Stimulated activated CD4-positive, alpha-beta T cell treated with anti-CD3 and anti-CD28 coated beads, Interleukin-4, amount 100 ng/mL, for 48 hours (primary cell): Measurements from ENCODE around the gene LRIT2.
"Not testable (repeated sequence)": the region's sequence is repeated elsewhere in the genome, so short reads cannot be mapped to it uniquely, and the experiment has no call there.

Experiments used
- DNase-seq, 2 donors: peaks; one replicate each; pipeline ENCODE4 v3.0.0-alpha.2; 2020; ENCODE audit warnings: low read depth in 2 of 2

Gene LRIT2

DNA sequence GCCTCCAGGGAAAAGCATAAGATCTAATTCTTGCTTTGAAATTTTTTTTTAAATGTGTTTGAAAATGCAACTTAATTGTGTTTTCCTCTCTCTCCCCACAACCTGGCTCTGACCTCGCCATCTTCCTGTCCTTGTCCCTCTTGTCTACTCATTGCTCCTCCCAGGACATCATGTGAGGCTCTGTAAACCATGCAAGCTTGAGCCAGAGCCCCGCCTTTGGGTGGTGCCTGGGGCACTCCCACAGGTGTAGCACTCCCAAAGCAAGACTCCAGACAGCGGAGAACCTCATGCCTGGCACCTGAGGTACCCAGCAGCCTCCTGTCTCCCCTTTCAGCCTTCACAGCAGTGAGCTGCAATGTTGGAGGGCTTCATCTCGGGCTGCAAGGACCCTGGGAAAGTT lies 40.8 kb downstream of the LRIT2 start:
- no peak for DNase-seq

DNA sequence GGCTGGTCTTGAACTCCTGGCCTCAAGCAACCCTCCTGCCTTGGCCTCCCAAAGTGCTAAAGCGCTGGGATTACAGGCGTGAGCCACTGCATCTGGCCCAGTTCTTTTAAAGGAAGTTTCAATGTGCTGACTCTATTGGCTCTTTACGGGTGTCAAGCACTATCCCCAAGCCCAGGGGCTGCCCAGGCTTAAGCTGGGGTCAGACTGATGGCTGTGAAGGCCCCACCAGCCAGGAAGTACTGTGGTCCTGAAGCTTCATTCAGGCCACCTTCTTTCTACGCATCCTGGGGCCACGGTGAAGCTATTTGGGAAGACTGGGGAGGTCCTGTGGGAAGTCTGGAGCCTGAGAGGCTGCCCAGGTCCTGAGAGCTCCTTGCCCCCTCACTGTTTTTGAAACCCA lies 43.7 kb downstream of the LRIT2 start:
- DNase-seq, result no peak

DNA sequence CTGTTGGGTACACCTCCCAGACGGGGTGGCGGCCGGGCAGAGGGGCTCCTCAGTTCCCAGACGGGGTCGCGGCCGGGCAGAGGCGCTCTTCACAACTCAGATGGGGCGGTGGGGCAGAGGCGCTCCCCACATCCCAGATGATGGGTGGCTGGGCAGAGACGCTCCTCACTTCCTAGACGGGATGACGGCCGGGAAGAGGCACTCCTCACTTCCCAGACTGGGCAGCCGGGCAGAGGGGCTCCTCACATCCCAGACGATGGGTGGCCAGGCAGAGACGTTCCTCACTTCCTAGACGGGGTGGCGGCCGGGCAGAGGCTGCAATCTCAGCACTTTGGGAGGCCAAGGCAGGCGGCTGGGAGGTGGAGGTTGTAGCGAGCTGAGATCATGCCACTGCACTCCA lies 45.0 kb downstream of the LRIT2 start:
- DNase-seq, result not testable (repeated sequence)

DNA sequence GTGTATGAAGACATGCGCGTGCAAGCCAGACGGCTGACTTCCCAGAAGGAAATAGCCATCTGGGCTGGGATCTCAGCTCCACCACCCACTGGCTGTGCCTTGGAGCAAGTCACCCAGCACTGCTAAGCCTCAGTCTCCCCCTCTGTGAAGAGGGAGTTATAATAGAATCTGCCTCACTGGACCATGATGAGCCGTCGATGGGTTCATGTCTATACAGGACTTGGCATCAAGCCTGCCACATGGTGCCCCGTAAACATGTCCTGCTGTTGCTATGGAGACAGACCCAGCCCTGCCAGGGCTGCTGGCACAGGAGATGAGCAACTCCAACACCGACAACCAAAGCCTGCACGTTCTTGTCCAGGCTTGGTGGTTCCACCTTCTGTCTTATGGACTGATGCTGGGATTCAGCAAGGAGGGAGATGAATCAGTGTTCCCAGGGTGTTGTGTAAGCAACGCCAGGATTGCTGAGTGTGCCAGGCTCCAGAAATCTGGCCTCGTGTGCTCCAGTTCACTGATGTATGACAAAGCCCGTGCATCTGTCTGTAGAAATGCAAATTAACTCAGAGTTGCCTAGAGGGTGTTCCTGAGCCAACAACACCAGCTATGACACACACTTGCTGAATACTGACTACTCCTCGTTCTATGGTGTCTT lies 46.2 kb downstream of the LRIT2 start:
- DNase-seq, result no peak

DNA sequence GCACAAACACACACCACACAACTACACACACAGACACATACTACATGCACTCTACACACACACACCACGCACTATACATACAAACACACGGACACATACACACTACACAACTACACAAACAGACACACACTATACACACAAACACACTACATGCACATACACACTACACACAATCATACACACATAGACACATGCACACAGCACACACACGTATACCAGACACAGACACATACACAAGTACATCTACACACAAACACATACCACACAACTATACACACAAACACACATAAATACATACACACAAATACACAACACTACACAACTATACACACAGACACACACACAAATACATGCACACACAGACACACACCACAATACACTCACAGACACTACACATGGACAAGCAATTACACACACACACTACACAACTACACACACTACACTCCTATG lies 47.2 kb downstream of the LRIT2 start:
- DNase-seq, result no peak

DNA sequence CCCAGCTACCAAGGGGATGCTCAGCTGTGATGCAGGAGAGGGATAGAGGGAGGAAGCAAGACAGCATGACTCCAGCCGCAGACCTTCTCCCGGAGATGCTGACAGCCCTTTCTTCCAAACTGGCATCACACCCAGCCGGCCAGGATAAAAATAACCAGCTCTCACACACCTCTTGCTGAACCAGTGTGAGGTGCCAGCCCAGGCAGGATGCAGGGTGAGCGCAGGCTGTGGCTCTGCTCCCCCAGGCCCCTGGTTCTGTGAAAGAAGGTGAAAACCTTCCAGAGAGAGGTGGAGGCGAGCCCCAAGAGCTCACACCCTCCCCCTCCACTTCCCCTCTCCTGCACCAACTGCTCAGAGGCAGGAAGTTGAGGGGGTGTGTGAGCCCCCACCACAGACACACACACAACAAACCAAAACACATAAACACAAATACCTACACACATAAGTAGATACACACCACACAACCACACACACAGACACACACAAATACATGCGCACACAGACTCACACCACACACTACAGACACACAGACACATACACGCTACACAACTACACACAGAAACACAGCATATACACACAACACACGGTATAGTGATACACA lies 47.7 kb downstream of the LRIT2 start:
- no peak for DNase-seq

DNA sequence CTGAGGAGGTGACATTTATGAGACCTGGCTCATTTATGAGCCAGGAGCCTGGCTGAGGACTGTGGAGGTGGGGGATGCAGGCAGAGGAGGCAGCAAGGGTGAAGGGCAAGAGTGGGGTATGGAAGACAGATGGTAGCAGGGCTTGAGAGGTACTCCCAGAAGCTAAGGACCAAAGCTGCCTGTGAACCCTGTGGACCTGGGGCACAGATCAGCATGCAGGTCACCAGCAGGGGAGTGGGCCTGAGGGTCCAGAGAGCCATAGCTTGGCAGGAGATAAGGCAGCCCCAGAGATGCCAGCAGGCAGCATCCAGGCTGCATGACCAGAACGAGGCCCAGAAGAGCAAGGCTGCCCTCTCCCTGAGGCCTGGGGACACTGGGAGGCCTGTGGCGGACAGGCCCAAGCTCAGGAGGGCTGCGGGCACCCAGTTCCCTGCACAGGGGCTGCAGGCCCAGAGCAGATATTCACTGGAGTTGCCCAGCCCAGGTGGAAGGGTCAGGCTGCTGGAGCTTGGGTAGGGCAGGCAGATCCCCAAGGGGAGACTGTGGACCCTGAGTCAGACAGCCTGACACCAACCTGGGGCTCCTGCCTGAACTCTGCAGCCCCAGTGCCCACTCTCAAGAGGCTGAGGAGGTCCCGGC lies 48.4 kb downstream of the LRIT2 start:
- no peak for DNase-seq

DNA sequence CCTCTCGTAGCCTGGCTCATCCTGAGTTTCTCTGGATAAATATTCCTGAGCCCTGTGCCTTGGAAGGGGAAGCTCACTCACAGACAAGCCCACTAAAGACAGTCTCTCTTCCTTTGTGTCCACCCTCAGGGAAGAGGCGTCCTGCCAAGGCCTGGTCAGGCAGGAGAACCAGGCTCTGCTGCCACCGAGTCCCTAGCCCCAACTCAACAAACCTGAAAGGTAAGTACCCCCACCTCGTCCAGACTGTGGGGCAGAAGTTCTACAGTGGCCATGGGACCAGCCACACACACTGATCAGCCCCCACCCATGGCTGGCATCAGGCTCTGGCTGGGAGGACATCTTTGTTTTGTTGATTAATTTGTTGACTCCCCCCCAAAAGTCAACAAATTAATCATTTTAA lies 49.0 kb downstream of the LRIT2 start:
- DNase-seq, result no peak

DNA sequence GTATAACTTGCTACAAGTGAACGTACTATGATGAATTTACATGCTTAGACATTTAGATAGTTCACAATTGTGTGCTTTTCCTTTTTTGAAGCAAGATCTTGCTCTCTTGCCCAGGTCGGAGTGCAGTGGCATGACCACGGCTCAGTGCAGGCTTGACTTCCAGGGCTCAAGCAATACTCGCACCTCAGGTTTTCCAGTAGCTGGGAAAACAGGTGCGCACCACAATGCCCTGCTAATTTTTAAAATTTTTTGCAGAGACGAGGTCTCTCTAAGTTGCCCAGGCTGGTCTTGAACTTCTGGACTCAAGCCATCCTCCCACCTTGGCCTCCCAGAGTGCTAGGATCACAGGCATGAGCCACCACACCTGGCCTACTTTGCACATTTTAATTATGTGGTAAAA lies 49.9 kb downstream of the LRIT2 start:
- no peak for DNase-seq

DNA sequence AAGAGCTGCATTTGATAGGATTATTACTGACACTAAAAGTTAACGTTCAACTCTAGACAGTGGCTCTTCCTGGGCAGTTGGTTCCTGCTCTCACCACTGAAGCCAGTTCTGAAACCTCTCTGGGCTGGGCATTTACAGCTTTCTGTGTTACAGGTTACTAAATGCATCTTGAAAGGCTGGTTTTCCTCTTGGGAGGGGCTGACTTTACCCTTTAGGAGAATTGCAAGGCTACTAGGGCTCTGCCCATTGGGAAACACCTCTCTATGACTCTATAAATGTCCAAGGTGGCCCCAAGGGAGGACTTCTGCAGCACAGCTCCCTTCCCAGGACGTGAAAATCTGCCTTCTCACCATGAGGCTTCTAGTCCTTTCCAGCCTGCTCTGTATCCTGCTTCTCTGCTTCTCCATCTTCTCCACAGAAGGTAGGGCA lies 51.8 kb downstream of the LRIT2 start, which contains the start of gene GPR15LG:
Gene GPR15LG, plus strand, starts transcription at position 301 of the 429 bp plus-strand sequence. Its CDS starts 51 bp downstream, at position 352.
- DNase-seq, result no peak

DNA sequence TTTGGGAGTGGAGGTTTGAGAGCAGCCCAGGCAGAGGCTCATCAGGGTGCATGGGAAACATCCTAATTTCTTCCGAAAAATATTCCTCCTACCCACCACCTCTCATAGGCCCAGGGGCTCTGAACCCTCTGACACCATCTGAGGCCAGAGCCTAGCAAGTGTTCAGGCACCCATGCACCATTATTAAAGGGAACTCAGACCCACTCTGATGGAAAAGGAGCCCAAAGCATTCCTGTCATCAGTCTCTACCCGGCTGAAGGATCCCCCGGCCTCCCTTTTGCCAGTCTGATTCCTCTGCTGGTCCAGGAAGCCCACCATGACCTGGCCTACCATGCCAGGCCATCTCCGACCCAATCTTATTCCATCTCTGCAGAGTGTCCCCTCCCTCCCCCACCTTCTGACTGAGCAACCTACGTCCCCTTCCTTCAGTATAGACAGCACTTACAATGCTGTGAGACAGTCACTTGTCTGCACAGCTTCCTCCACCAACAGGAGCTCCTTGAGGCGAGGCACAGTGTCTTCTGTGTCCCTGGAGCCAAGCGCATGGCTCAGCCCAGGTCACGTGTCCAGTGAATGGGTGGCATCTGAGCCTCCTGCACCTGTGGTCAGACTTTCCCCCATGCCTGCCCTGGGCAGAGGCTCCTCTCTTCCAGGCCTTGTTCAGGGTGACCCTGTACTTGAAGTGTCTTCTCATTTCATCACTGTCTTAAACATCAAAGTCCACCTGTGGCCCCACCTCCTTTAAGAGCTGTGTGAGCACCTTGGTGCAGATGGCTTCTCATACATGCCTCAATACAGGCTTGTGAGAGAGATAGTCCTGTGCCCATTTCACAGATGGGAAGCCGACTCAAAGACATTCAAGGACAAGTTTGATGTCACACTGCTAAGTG lies 52.6 kb downstream of the LRIT2 start:
- no peak for DNase-seq

DNA sequence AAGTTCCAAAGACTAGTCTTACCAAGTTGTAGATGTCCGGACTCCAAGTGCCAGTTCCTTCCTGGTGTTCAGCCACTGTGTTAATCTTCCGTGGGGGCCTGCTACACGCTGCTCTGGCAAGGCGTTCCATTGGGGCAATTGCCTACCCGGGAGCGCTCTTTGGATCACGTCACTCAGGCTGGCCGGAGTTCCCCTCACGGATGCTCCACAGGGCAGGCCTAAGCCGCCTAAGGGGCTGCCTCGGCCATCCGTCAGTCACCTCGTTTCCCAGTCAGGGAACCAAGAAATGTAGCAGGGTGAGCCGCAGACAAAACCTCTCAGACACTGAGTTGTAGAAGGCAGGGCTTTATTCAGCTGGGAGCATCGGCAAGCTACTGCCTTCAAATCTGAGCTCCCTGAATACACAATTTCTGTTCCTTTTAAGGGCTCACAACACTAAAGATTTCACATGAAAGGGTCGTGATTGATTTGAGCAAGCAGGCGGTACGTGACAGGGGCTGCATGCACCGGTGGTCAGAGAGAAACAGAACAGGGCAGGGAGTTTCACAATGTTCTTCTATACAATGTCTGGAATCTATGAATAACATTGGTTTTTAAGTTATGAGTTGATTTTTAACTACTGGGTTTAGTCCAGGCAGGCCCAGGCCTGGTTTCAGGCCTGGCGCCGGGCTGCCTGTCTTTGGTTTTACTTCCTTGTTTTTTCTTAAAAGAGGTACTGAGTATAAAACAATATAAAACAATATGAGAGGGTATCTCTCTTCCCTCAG lies 53.5 kb downstream of the LRIT2 start:
- DNase-seq, result not testable (repeated sequence)

DNA sequence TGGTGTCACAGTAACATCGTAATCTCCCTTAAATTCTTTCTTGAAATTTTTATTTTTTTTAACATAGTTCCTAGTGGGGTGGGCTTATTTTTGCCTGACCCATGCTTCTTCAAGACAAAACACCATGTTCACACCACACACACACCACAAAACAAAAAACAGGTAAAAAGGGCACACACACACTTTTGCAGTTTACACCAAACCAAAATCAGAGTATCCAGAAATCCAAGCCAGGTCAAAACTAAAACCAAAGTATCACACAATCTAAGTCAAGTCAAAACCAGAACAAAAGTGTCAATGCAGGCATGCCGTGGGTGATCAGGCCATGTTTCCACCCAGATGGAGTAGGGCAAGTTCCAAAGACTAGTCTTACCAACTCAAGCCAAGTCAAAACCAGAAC lies 54.1 kb downstream of the LRIT2 start:
- not testable (repeated sequence) for DNase-seq
